ENCODE measurements around the gene SPRR2D. TPM values are rescaled to one million over a fixed set of nuclear protein-coding genes. Genes with fewer than 3 reads are reported as not detected.
A peak's percentile ranks its signal among the peaks of the same experiment; 100 is the strongest.

Gene SPRR2D
- total RNA-seq: 2.4 and 15.6 TPM in 2 replicates

DNA sequence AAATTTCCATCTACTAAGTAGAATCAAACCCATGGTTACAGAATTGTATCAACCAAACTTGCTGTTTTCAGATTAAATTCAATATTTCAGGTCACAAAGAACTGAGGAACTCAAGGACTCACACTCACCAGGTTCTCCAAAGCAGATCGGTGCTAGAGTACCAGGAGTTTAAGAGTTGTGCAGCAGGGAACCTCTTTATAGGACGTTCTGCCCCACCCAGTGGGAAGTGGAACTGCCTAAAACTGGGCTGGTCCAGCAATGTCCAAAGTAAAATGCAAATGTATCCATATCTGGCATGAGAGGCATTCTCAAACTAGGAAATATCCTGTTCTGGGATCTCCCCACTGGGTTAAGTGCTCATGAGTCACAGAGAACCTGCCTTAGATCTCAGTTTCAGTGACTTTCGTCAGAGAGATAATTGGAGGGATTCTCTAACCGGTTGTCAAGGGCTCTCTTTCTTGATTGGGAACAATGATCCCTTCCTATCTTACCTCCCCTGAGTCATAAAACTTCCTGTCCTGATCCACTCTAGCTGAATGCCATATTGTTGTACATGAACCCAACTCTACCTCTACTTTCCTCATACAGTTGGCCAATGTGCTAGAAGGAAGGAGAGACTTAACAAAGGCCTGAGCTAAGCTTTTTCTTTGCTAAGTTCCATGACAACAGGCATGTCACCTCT, at the start of gene SPRR2D:
TSS of gene SPRR2D (minus strand) at position 171 of the 682 bp plus-strand sequence. CDS start 774 bp downstream, outside the sequence.
- FAIRE-seq: no peak
- TF ChIP-seq, protein P1, sequence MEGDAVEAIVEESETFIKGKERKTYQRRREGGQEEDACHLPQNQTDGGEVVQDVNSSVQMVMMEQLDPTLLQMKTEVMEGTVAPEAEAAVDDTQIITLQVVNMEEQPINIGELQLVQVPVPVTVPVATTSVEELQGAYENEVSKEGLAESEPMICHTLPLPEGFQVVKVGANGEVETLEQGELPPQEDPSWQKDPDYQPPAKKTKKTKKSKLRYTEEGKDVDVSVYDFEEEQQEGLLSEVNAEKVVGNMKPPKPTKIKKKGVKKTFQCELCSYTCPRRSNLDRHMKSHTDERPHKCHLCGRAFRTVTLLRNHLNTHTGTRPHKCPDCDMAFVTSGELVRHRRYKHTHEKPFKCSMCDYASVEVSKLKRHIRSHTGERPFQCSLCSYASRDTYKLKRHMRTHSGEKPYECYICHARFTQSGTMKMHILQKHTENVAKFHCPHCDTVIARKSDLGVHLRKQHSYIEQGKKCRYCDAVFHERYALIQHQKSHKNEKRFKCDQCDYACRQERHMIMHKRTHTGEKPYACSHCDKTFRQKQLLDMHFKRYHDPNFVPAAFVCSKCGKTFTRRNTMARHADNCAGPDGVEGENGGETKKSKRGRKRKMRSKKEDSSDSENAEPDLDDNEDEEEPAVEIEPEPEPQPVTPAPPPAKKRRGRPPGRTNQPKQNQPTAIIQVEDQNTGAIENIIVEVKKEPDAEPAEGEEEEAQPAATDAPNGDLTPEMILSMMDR (IDR thresholded peaks at IDR 0.05; ENCODE audit: insufficient read depth, low read length, severe bottlenecking): no peak
- Histone ChIP-seq H3K36me3 (ENCODE audit: control insufficient read depth, insufficient read depth, low read length) (no peaks in the 10 kb centered on the region), H3K4me3 (ENCODE audit: low read depth, low read length) (no peak within 1 kb of the TSS), H3K27me3 (ENCODE audit: control insufficient read depth, insufficient read depth, low read length) (no peaks in the 10 kb centered on the region)
- DNase-seq (ENCODE audit: low read depth): peak; percentile 68

DNA sequence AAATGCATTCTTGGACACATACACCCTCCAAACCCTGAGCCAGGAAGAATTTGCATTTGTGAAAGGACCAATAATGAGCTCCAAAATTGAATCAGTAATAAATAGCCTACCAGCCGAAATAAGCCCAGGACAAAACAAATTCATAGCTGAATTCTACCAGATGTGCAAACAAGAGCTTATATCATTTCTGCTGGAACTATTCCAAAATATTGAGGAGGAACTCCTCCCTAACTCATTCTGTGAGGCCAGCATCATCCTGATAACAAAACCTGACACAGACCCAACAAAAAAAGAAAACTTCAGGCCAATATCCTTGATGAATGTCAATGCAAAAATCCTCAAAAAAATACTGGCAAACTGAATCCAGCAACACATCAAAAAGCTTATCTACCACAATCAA, 46.7 kb upstream of the SPRR2D start:
- no peak for FAIRE-seq
- DNase-seq (ENCODE audit: low read depth): no peak
- TF ChIP-seq, protein P1 (IDR thresholded peaks at IDR 0.05; ENCODE audit: insufficient read depth, low read length, severe bottlenecking): no peak
- Histone ChIP-seq H3K36me3 (ENCODE audit: control insufficient read depth, insufficient read depth, low read length) (no peaks in the 10 kb centered on the region), H3K27me3 (ENCODE audit: control insufficient read depth, insufficient read depth, low read length) (no peaks in the 10 kb centered on the region), H3K4me3 (ENCODE audit: low read depth, low read length) (no peak overlapping the region)

DNA sequence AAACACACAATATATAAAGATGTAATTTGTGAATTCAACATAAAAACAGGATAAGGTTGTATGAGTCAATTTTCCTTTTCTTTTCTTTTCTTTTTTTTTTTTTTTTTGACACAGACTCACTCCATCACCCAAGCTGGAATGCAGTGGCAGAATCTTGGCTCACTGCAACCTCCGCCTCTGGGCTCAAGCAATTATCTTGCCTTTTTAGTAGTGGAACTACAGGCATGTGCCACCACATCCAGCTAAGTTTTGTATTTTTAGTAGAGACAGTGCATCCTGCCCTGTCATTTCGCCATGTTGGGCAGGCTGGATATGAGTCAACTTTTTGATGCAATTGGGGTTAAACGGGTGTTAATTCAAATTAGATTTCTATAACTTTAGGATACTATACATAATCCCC, 40.8 kb upstream of the SPRR2D start:
- Histone ChIP-seq H3K27me3 (ENCODE audit: control insufficient read depth, insufficient read depth, low read length) (no peaks in the 10 kb centered on the region), H3K36me3 (ENCODE audit: control insufficient read depth, insufficient read depth, low read length) (no peaks in the 10 kb centered on the region), H3K4me3 (ENCODE audit: low read depth, low read length) (no peak overlapping the region)
- no peak for DNase-seq (ENCODE audit: low read depth)
- TF ChIP-seq, protein P1 (IDR thresholded peaks at IDR 0.05; ENCODE audit: insufficient read depth, low read length, severe bottlenecking): no peak
- FAIRE-seq: no peak

DNA sequence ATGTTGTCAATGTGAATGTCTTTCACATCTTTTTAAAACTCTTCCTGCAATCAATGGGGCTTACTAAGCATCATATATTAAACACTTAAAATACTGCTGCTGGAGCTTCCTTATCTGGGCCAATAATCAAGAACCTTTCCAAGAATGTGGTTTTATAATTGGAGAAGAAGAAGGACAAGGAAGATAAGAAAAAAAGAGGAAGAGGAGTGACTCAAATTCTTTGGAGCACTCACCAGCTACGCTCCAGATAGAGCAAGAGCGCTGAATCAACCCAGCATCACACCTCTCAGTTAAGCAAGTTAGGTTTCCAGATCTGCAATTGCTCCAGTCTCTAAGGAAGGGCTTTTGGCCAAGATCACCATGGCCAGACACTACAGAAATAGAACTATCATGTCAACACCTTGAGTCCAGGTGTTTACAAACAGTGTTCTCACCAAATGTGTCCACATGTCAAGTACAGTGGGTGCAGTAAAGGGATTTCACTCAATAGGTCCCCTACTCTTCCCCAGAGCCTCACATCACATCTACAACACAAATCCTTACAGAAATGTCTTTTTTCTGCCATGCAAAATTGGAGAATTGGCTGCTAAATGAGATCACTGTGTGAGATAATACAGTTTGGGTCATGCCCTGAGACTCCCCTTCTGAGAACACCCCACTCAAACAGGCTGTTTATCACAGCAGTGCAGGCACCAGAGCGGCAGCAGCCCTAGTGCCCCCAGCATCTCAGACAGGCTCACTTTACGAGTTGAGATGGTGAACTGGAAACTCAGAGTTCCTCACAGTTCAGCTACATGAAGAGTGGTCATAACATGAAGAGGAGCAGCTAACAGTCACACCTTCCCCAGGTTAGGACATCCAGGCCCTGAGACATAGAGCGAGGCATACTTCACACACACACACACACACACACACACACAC, 32.1 kb upstream of the SPRR2D start:
- Histone ChIP-seq H3K36me3 (ENCODE audit: control insufficient read depth, insufficient read depth, low read length) (no peaks in the 10 kb centered on the region), H3K27me3 (ENCODE audit: control insufficient read depth, insufficient read depth, low read length) (peaks cover 2% of the 10 kb centered on the region), H3K4me3 (ENCODE audit: low read depth, low read length) (no peak overlapping the region)
- DNase-seq (ENCODE audit: low read depth) (no peak), FAIRE-seq (peak; percentile 79)
- TF ChIP-seq, protein P1 (IDR thresholded peaks at IDR 0.05; ENCODE audit: insufficient read depth, low read length, severe bottlenecking): no peak

DNA sequence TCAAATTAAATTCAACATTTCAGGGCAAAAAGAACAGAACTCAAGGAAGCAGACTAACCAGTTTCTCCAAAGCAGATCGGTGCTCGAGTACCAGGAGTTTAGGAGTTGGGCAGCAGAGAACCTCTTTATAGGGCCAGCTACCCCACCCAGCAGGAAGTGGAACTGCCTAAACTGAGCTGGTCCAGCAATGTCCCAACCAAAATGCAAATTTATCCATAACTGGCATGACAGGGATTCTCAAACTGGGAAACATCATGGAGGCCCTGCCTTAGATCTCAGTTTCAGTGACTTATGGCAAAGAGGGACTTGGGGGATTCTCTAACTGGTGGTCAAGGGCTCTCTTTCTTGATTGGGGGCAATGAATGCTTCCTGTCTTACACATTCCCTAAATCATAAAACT, 30.6 kb upstream of the SPRR2D start, which contains the start of gene SPRR2B:
TSS of gene SPRR2B (minus strand) at position 101 of the 400 bp plus-strand sequence. CDS start 772 bp downstream, outside the sequence.
- no peak for FAIRE-seq
- Histone ChIP-seq H3K36me3 (ENCODE audit: control insufficient read depth, insufficient read depth, low read length) (no peaks in the 10 kb centered on the region), H3K4me3 (ENCODE audit: low read depth, low read length) (no peak within 1 kb of the TSS), H3K27me3 (ENCODE audit: control insufficient read depth, insufficient read depth, low read length) (peaks cover 2% of the 10 kb centered on the region)
- TF ChIP-seq, protein P1 (IDR thresholded peaks at IDR 0.05; ENCODE audit: insufficient read depth, low read length, severe bottlenecking): no peak
- DNase-seq (ENCODE audit: low read depth): no peak
